Right atrium auricular region (tissue), 2 donors: ENCODE results near the gene HOXA6. TPM values are rescaled to one million over a fixed set of nuclear protein-coding genes. Genes with fewer than 3 reads are reported as not detected.

Experiments used
- DNase-seq: peaks from one replicate; pipeline ENCODE4 v3.0.0-alpha.2; 2019; ENCODE audit warnings: low spot score
- H3K27ac ChIP-seq, 2 donors: fragments of 200-600 bp; sonication (generic); 1 replicate in 1 of 2; 2 replicates in 1 of 2; pipeline ENCODE4 v1.5.1; 2016 to 2019
- H3K27me3 ChIP-seq, 2 donors: fragments of 200-600 bp; sonication (generic); one replicate each; pipeline versions ENCODE4 v1.5.1 to v1.6.0; 2017 to 2019
- H3K36me3 ChIP-seq: fragments of 200-600 bp; sonication (generic); one replicate; pipeline ENCODE4 v1.5.1; 2016
- H3K4me1 ChIP-seq, 2 donors: fragments of 200-600 bp; sonication (generic); one replicate each; pipeline versions ENCODE4 v1.5.1 to v1.6.0; 2017 to 2019
- H3K4me3 ChIP-seq, 2 donors: fragments of 200-600 bp; sonication (generic); 1 replicate in 1 of 2; 2 replicates in 1 of 2; pipeline ENCODE4 v1.5.1; 2017 to 2019; ENCODE audit warnings: mild to moderate bottlenecking in 1 of 2, moderate library complexity in 1 of 2
- H3K9me3 ChIP-seq, 2 donors: fragments of 200-600 bp; sonication (generic); one replicate each; pipeline ENCODE4 v1.5.1; 2019
- total RNA-seq, 2 donors: library from RNA; depleted of rRNA; stranded (reverse); fragments of >200 nt; gene quantifications; one replicate each; pipeline ENCODE4 v1.1.0, GENCODE V29; 2016
- TF ChIP-seq, protein P1 (sequence below), 2 donors: fragments of 200-600 bp; sonication (generic); IDR thresholded peaks; one replicate each; pipeline ENCODE4 v1.5.1; 2019; ENCODE audit warnings: antibody characterized with exemption in 2 of 2

The HOXA6 gene
- total RNA-seq, 2 donors from 2014 or later = not detected

DNA sequence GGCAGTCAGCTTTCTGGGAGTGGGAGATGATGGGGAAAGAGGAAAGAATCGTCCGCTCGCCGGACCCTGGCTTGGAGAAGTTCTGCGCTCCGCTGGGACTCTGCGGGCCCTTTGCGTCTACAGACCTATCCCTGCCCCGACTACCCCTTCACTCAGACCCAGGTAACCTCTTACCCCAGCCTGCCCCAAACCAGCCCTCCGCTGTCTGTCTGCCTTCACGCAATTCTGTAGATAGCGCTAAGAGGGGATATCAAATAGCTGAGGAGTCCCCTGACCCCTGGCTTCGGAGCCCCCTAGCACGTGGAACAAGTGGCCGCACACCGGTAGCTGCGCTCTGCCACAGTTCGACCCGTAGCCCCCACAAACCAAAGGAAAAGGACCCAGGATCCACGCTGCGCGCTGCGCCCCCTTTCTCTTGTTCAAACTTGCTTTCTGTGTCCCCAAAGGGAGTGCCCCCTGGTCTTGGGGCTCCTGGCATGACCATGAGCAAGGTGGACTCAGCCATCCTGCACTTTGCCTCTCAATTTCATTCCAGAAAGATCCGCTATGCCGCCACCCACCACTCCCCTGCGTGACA lies 24.0 kb downstream of the HOXA6 start:
- no peak overlapping the region for H3K4me3 ChIP-seq
- peaks cover 8 to 27% of the 10 kb centered on the region in 2 donors for H3K27me3 ChIP-seq

DNA sequence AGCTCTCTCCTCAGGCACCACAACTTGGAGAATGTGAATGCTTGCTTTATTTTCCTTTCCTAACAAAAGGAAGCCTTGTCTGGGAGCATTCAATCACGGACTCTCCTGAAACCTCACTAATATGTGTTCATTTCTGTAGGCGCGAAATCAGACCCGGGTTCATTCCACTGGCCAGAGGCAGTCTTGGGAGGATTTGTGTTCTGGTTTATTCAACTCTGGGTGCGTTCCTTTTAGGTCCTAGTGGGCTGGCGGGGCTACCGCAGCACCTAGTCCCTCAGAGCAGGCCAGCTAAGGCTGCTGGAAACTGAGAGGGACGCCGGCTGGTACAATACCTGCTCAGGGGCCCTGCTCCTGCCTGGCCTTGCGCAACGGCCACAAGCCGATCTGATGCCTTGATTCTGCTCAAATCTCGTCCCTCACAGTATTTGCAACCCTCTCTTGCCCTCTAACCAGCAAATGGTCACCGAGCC lies 24.5 kb downstream of the HOXA6 start:
- no peak overlapping the region for H3K27ac ChIP-seq
- no peak overlapping the region for H3K4me3 ChIP-seq
- peaks cover 0 to 2% of the 10 kb centered on the region in 2 donors for H3K4me1 ChIP-seq
- H3K9me3 ChIP-seq = no peaks in the 10 kb centered on the region
- no peak for DNase-seq
- H3K36me3 ChIP-seq = no peaks in the 10 kb centered on the region
- H3K27me3 ChIP-seq = peaks cover 8 to 32% of the 10 kb centered on the region in 2 donors
- TF ChIP-seq, protein P1, sequence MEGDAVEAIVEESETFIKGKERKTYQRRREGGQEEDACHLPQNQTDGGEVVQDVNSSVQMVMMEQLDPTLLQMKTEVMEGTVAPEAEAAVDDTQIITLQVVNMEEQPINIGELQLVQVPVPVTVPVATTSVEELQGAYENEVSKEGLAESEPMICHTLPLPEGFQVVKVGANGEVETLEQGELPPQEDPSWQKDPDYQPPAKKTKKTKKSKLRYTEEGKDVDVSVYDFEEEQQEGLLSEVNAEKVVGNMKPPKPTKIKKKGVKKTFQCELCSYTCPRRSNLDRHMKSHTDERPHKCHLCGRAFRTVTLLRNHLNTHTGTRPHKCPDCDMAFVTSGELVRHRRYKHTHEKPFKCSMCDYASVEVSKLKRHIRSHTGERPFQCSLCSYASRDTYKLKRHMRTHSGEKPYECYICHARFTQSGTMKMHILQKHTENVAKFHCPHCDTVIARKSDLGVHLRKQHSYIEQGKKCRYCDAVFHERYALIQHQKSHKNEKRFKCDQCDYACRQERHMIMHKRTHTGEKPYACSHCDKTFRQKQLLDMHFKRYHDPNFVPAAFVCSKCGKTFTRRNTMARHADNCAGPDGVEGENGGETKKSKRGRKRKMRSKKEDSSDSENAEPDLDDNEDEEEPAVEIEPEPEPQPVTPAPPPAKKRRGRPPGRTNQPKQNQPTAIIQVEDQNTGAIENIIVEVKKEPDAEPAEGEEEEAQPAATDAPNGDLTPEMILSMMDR (IDR thresholded peaks at IDR 0.05) = no peak

More for the DNA sequence above, 24.0 kb downstream of the HOXA6 start:
- TF ChIP-seq, protein P1 (IDR thresholded peaks at IDR 0.05) = no peak
- no peak overlapping the region for H3K27ac ChIP-seq
- no peaks in the 10 kb centered on the region for H3K4me1 ChIP-seq
- H3K9me3 ChIP-seq = no peaks in the 10 kb centered on the region
- no peak for DNase-seq
- H3K36me3 ChIP-seq = no peaks in the 10 kb centered on the region

DNA sequence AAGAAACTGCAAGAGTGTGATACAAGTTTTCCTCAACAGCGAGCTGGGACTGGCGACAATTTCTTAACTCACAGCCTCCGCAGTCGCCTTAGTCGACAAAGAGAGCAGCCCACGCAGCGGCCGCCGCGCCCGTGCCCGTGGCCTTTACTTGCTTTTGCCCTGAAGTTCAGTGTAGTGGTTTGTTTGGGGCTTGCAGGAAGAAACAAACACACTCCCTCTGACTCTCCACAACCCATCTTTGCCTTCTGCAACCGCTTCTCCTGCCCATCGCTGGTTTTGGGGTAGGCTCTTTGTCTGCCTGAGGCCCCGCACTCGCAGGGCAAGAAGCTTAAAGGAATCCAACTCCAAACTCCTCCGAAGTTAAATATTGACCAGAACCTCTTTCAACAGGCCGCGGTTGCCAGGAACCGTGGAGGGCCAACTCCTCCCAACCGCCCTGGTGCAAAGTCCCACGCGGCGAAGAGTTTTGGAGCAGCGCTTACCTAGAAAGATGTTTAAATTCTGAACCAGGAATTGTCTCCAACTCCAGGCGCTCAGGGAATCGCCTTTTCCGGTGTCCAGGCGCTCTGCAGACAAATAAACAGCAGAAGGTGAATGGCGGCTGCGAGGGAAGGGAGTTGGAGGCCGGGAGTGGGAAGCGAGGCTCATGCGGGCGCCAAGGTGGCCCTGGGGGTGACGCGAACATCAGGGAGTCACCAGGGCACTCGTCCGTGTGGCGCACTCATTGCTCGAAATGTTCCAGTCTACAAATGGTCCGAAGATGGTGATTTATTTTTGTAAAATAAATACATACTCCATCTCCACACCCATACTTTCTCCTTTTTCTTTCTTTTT lies 25.3 kb downstream of the HOXA6 start:
- Histone ChIP-seq H3K36me3 (no peaks in the 10 kb centered on the region), H3K27me3 (peaks cover 8 to 38% of the 10 kb centered on the region in 2 donors), H3K4me1 (peaks cover 0 to 10% of the 10 kb centered on the region in 2 donors), H3K9me3 (no peaks in the 10 kb centered on the region), H3K27ac (no peak overlapping the region), H3K4me3 (no peak overlapping the region)
- TF ChIP-seq, protein P1 (IDR thresholded peaks at IDR 0.05) = no peak
- no peak for DNase-seq

DNA sequence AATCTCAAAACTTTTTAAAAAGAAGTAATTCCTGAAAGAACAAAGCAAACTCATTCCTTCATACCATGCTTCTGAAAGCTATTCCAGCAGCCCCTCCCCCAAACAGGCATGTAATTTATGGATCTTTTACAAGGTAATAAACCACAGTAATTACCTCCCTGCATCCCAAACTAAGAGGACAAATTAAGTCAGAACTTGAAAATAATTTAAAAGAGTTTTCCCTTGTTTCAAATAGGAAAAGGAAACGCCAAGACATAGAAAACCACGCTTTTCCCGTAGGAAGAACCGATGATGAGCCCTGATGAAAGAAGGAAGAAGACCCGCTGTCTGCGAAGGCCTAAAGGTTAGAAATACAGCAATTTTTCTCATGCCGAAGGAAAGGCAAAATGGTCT lies 25.9 kb downstream of the HOXA6 start:
- no peak for DNase-seq
- TF ChIP-seq, protein P1 (IDR thresholded peaks at IDR 0.05) = no peak
- Histone ChIP-seq H3K9me3 (no peaks in the 10 kb centered on the region), H3K27me3 (peaks cover 8 to 38% of the 10 kb centered on the region in 2 donors), H3K4me3 (no peak overlapping the region), H3K27ac (no peak overlapping the region), H3K4me1 (peaks cover 0 to 12% of the 10 kb centered on the region in 2 donors), H3K36me3 (no peaks in the 10 kb centered on the region)

DNA sequence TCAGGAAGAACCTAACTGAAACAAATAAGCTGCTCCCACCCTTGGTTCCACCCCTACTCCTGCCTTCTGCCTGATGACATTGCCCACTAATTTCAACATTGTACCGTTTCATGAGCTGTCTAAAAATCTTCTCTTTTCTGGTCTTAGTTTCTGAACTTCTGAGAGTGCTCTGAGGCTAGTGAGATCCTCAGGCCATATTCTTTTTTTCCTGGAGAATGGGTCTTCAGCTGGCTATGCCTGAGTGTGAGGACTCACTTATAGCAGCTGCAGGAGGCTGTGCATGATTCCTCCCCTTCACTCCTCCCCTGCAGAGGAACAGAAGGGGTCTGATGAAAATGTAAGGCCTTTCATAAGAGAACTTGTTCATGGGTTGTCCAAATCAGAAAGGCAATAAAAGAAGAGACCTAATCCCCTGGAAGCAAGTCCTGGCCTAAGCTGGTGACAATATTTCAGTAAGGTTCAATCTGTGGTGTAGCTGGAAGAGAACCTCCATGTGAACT lies 28.1 kb downstream of the HOXA6 start:
- H3K36me3 ChIP-seq = no peaks in the 10 kb centered on the region
- no peak overlapping the region for H3K27ac ChIP-seq
- H3K4me1 ChIP-seq = peaks cover 0 to 23% of the 10 kb centered on the region in 2 donors
- no peak overlapping the region for H3K4me3 ChIP-seq
- peaks cover 17 to 43% of the 10 kb centered on the region in 2 donors for H3K27me3 ChIP-seq
- DNase-seq = no peak
- H3K9me3 ChIP-seq = no peaks in the 10 kb centered on the region
- TF ChIP-seq, protein P1 (IDR thresholded peaks at IDR 0.05) = no peak
